Left ventricle myocardium inferior (tissue), 1 donor: ENCODE data around the gene PLA2G2F. TPM values are rescaled to one million over a fixed set of nuclear protein-coding genes. Genes with fewer than 3 reads are reported as not detected.
A peak's percentile ranks its signal among the peaks of the same experiment; 100 is the strongest.

Experiments used
- DNase-seq: peaks from one replicate; pipeline ENCODE4 v3.0.0-alpha.2; 2020
- H3K27ac ChIP-seq: fragments of 200-600 bp; replicated peaks from 2 replicates; pipeline ENCODE4 v1.8.0; 2021
- H3K27me3 ChIP-seq: fragments of 200-600 bp; 2 replicates; pipeline ENCODE4 v1.8.0; 2021; ENCODE audit warnings: low read depth
- H3K36me3 ChIP-seq: fragments of 200-600 bp; 2 replicates; pipeline ENCODE4 v1.8.0; 2021
- H3K4me1 ChIP-seq: fragments of 200-600 bp; 2 replicates; pipeline ENCODE4 v1.8.0; 2021
- H3K4me3 ChIP-seq: fragments of 200-600 bp; 2 replicates; pipeline ENCODE4 v1.8.0; 2021; ENCODE audit warnings: mild to moderate bottlenecking, moderate library complexity
- H3K9me3 ChIP-seq: fragments of 200-600 bp; replicated peaks from 2 replicates; pipeline ENCODE4 v1.8.0; 2021
- intact Hi-C: fragments of 100-400 bp; cut with micrococcal nuclease; formaldehyde crosslinking; loops from one replicate; pipeline ENCODE4 v1.11.0; 2022
- total RNA-seq: library from RNA; stranded (reverse); fragmentation: NEBNext Ultra II Directional; extraction: Animal tissue kit (Norgen Biotek cat#: 25700); gene quantifications from one replicate; pipeline ENCODE4 v1.2.1, GENCODE V29; 2021
- TF ChIP-seq, protein P1 (sequence below): fragments of 200-600 bp; IDR thresholded peaks from 2 replicates; pipeline ENCODE4 v1.8.0; 2021; ENCODE audit warnings: antibody characterized with exemption, mild to moderate bottlenecking, borderline replicate concordance
- donor health status: DM: no; HTN: yes; CAD: no; lungs with severe emphysema.

The PLA2G2F gene
- total RNA-seq, 1 donor from 2014 or later: not detected

DNA sequence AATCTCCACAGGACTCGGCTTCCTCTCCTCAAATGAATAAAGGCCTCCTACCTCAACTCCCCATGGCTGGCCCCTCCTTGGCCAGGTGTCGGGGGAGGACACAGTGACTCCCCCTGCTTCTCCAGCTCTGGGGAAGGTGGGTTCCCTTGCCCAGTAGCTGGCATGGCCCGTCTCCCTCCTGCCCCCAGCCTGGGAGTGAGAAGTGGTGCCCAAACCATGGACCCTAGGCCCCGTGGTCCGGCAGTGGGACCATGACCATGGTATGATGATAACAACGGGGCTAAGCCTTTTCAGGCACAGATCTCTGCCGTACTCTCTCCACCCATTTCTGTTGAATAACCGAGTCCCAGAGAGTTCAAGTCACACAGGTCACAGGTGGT, 11.2 kb downstream of the PLA2G2F start:
- Histone ChIP-seq H3K4me3 (no peak overlapping the region), H3K27me3 (peaks cover 33% of the 10 kb centered on the region), H3K4me1 (peaks cover 18% of the 10 kb centered on the region), H3K36me3 (no peaks in the 10 kb centered on the region), H3K27ac (no peak overlapping the region), H3K9me3 (no peaks in the 10 kb centered on the region)
- TF ChIP-seq, protein P1, sequence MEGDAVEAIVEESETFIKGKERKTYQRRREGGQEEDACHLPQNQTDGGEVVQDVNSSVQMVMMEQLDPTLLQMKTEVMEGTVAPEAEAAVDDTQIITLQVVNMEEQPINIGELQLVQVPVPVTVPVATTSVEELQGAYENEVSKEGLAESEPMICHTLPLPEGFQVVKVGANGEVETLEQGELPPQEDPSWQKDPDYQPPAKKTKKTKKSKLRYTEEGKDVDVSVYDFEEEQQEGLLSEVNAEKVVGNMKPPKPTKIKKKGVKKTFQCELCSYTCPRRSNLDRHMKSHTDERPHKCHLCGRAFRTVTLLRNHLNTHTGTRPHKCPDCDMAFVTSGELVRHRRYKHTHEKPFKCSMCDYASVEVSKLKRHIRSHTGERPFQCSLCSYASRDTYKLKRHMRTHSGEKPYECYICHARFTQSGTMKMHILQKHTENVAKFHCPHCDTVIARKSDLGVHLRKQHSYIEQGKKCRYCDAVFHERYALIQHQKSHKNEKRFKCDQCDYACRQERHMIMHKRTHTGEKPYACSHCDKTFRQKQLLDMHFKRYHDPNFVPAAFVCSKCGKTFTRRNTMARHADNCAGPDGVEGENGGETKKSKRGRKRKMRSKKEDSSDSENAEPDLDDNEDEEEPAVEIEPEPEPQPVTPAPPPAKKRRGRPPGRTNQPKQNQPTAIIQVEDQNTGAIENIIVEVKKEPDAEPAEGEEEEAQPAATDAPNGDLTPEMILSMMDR: no peak
- intact Hi-C loops: loop anchor here (5.0 kb wide), 1 partner anchor 233 kb away; no protein-coding TSS in a partner anchor
- DNase-seq: no peak

DNA sequence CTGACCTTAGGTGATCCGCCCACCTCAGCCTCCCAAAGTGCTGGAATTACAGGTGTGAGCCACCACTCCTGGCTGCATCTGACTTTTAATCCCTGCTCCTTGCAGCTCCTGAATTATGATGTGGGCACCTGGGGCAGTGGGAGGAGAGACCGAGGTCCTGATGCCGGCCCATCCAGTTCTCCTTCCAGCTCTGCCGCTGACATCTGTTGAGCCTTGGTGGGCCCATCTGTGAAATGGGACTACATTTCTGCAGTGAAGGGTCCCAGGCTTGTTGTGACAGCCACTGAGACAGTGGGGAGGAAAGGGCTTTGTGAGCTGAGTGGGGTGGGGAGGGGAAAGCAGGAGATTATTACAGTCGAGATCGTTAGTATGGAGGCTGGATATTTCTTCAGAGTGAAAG, 11.8 kb downstream of the PLA2G2F start:
- Histone ChIP-seq H3K36me3 (no peaks in the 10 kb centered on the region), H3K27me3 (peaks cover 33% of the 10 kb centered on the region), H3K4me1 (peaks cover 18% of the 10 kb centered on the region), H3K27ac (no peak overlapping the region), H3K4me3 (no peak overlapping the region), H3K9me3 (no peaks in the 10 kb centered on the region)
- no peak for DNase-seq
- TF ChIP-seq, protein P1: no peak
- intact Hi-C loops: loop anchor here (5.0 kb wide), 1 partner anchor 234 kb away; no protein-coding TSS in a partner anchor

DNA sequence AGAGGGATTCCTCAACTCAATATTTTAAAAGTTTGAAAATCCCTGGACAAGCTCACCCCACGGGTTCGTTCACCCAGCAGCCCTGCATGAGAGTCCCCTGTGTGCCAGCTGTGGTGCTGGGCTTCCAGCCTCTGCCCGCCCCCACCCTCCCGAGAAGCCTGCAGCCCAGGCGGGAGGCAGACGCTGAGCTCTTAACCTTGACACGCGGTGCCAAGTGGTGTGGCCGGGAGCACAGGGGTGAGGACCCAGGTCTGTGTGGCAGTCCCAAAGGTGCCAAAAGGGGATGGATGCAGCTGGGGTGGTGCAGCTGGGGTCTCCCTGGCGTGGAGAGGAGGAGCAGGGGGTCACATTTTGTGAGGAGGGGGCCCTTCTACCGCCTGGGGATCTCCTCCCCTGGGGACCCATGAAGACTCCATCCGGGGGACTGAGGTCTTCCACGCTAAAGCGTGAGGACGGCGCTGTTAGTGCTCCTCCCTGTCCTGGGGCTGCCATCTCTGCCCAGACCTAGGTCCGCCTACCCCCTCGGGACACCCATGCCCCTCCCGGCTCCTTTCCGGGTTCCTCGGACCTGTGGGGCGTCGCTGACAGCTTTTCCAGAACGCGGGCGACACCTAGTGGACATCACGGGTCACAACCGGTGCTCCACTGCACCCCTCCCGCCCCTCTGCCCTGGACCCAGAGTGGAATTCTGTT, 12.9 kb downstream of the PLA2G2F start:
- Histone ChIP-seq H3K27me3 (peaks cover 33% of the 10 kb centered on the region), H3K4me1 (peaks cover 18% of the 10 kb centered on the region), H3K36me3 (no peaks in the 10 kb centered on the region), H3K9me3 (no peaks in the 10 kb centered on the region), H3K27ac (peak overlapping the region; percentile 55), H3K4me3 (peak overlapping the region; percentile 61)
- intact Hi-C loops: loop anchor here (5.0 kb wide), 1 partner anchor 235 kb away; no protein-coding TSS in a partner anchor
- DNase-seq: peak; percentile 87
- TF ChIP-seq, protein P1: peak; percentile 97

DNA sequence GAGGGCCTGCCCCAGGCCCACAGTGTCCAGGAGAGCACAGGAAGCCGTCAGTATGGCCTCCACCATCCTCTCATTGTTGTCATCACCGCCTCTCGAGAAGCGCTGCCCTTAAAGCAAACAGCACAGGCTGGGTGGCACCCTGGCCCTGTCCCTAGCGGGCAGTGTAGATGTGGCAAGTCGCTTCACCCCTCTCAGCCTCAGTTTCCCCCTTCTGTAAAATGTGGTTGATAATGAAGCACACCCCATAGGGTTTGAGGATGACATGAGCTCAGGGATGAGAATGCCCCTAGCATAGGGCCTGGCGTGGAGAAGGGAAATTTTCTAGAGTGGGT, 13.4 kb downstream of the PLA2G2F start:
- Histone ChIP-seq H3K9me3 (no peaks in the 10 kb centered on the region), H3K4me3 (peak overlapping the region; percentile 61), H3K4me1 (peaks cover 18% of the 10 kb centered on the region), H3K27me3 (peaks cover 33% of the 10 kb centered on the region), H3K36me3 (no peaks in the 10 kb centered on the region), H3K27ac (peak overlapping the region; percentile 55)
- TF ChIP-seq, protein P1: no peak
- DNase-seq: no peak
- intact Hi-C loops: loop anchor here (5.0 kb wide), 1 partner anchor 235 kb away; no protein-coding TSS in a partner anchor

DNA sequence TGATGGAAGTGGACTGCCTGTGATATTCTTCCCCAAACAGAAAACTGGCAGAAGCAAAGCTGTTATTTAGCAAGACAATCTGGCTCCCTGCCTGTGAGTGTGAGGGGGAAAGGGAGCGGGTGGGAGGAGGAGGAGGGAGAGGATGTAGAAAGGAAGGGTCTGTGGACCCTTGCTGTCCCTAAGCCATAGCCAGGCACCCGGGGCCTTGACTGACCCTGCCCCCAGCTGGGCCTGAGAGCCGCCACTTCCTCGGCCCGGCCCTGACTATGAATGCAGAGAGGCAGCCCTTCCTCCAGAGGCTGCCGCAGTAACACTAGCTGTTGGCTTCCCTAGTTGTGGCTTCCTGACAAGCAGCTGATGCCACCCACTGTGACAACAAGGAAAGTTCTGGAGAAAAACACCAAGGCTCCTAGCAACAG, 13.9 kb downstream of the PLA2G2F start:
- Histone ChIP-seq H3K4me3 (no peak overlapping the region), H3K36me3 (no peaks in the 10 kb centered on the region), H3K27ac (peak overlapping the region; percentile 55), H3K27me3 (peaks cover 30% of the 10 kb centered on the region), H3K4me1 (peaks cover 18% of the 10 kb centered on the region), H3K9me3 (peaks cover under 1% of the 10 kb centered on the region)
- peak; percentile 43 for DNase-seq
- TF ChIP-seq, protein P1: no peak
- intact Hi-C loops: loop anchor here (5.0 kb wide), 1 partner anchor 236 kb away; no protein-coding TSS in a partner anchor
